Peyer's patch (tissue), 4 donors: ENCODE measurements around the gene ELL2. TPM values are rescaled to one million over a fixed set of nuclear protein-coding genes. Genes with fewer than 3 reads are reported as not detected.

ENCODE experiments used
- DNase-seq, 3 donors: peaks; one replicate each; pipeline ENCODE4 v3.0.0-alpha.2; 2017 to 2019
- H3K27ac ChIP-seq, 4 donors: fragments of 200-600 bp; sonication (generic); one replicate each; pipeline ENCODE4 v1.5.1; 2016 to 2019
- H3K27me3 ChIP-seq, 2 donors: fragments of 200-600 bp; sonication (generic); one replicate each; pipeline ENCODE4 v1.5.1; 2019
- H3K36me3 ChIP-seq, 3 donors: fragments of 200-600 bp; sonication (generic); one replicate each; pipeline ENCODE4 v1.5.1; 2016 to 2019
- H3K4me1 ChIP-seq, 4 donors: fragments of 200-600 bp; sonication (generic); one replicate each; pipeline ENCODE4 v1.5.1; 2016 to 2019
- H3K4me3 ChIP-seq, 4 donors: fragments of 200-600 bp; sonication (generic); 1 replicate in 3 of 4; 2 replicates in 1 of 4; pipeline ENCODE4 v1.5.1; 2016 to 2019; ENCODE audit warnings: mild to moderate bottlenecking in 1 of 4
- H3K9me3 ChIP-seq, 4 donors: fragments of 200-600 bp; sonication (generic); one replicate each; pipeline ENCODE4 v1.5.1; 2016 to 2019; ENCODE audit warnings: mild to moderate bottlenecking in 1 of 4
- CTCF ChIP-seq, 6 experiments: fragments of 450-650 bp in 4 of 6; fragments of 200-600 bp in 2 of 6; sonication (generic) in 1 of 6; IDR thresholded peaks; one replicate each; pipeline ENCODE4 v1.5.1; 2017 to 2019; ENCODE audit warnings: antibody characterized with exemption in 6 of 6, mild to moderate bottlenecking in 3 of 6, moderate library complexity in 1 of 6
- POLR2A ChIP-seq, 2 donors: fragments of 450-650 bp; IDR thresholded peaks; one replicate each; pipeline ENCODE4 v1.5.1; 2017; ENCODE audit warnings: antibody characterized with exemption in 2 of 2, mild to moderate bottlenecking in 2 of 2, moderate library complexity in 2 of 2
- total RNA-seq, 4 donors: library from RNA; depleted of rRNA; stranded (reverse); fragments of >200 nt; gene quantifications; one replicate each; pipeline ENCODE4 v1.1.0, GENCODE V29; 2016

Gene ELL2
- total RNA-seq, 4 donors from 2014 or later, result 27.9 to 88.3 (median 38.7) TPM

GRCh38 chr5:95884017-95884325 lies 77.7 kb downstream of the ELL2 start:
- Histone ChIP-seq H3K4me1 (no peaks in the 10 kb centered on the region), H3K36me3 (peaks cover 0 to 12% (median 0%) of the 10 kb centered on the region in 3 donors), H3K9me3 (no peaks in the 10 kb centered on the region), H3K27me3 (no peaks in the 10 kb centered on the region), H3K4me3 (no peak overlapping the region), H3K27ac (no peak overlapping the region)
- no peak for DNase-seq
- no peak for TF ChIP-seq CTCF (IDR thresholded peaks at IDR 0.05)
- no peak for TF ChIP-seq POLR2A (IDR thresholded peaks at IDR 0.05)

GRCh38 chr5:95883185-95884016 lies 78.2 kb downstream of the ELL2 start:
- H3K4me3 ChIP-seq, result no peak overlapping the region
- no peaks in the 10 kb centered on the region for H3K9me3 ChIP-seq
- H3K36me3 ChIP-seq, result peaks cover 0 to 6% (median 0%) of the 10 kb centered on the region in 3 donors
- no peak for DNase-seq
- no peaks in the 10 kb centered on the region for H3K4me1 ChIP-seq
- H3K27ac ChIP-seq, result no peak overlapping the region
- no peak for TF ChIP-seq CTCF (IDR thresholded peaks at IDR 0.05)
- no peak for TF ChIP-seq POLR2A (IDR thresholded peaks at IDR 0.05)
- no peaks in the 10 kb centered on the region for H3K27me3 ChIP-seq

GRCh38 chr5:95881833-95882232 lies 79.8 kb downstream of the ELL2 start:
- H3K4me1 ChIP-seq, result no peaks in the 10 kb centered on the region
- H3K27ac ChIP-seq, result no peak overlapping the region
- DNase-seq, result no peak

GRCh38 chr5:95880081-95880926 lies 81.3 kb downstream of the ELL2 start:
- H3K27ac ChIP-seq, result no peak overlapping the region
- no peak overlapping the region for H3K4me3 ChIP-seq
- no peaks in the 10 kb centered on the region for H3K9me3 ChIP-seq
- no peaks in the 10 kb centered on the region for H3K4me1 ChIP-seq
- DNase-seq, result no peak
- H3K27me3 ChIP-seq, result no peaks in the 10 kb centered on the region
- no peak for TF ChIP-seq CTCF (IDR thresholded peaks at IDR 0.05)
- TF ChIP-seq POLR2A (IDR thresholded peaks at IDR 0.05), result no peak
- no peaks in the 10 kb centered on the region for H3K36me3 ChIP-seq

More at GRCh38 chr5:95881833-95882232, 79.8 kb downstream of the ELL2 start:
- no peaks in the 10 kb centered on the region for H3K27me3 ChIP-seq
- H3K36me3 ChIP-seq, result no peaks in the 10 kb centered on the region
- no peak for TF ChIP-seq POLR2A (IDR thresholded peaks at IDR 0.05)
- TF ChIP-seq CTCF (IDR thresholded peaks at IDR 0.05), result no peak
- no peaks in the 10 kb centered on the region for H3K9me3 ChIP-seq
- no peak overlapping the region for H3K4me3 ChIP-seq

GRCh38 chr5:95879661-95880060 lies 82.0 kb downstream of the ELL2 start:
- DNase-seq, result no peak
- Histone ChIP-seq H3K4me3 (no peak overlapping the region), H3K27me3 (no peaks in the 10 kb centered on the region), H3K9me3 (no peaks in the 10 kb centered on the region), H3K36me3 (no peaks in the 10 kb centered on the region), H3K4me1 (no peaks in the 10 kb centered on the region), H3K27ac (no peak overlapping the region)
- TF ChIP-seq POLR2A (IDR thresholded peaks at IDR 0.05), result no peak
- TF ChIP-seq CTCF (IDR thresholded peaks at IDR 0.05), result no peak
